ENCODE data around the gene ITGB1.

ITGB1 gene

DNA sequence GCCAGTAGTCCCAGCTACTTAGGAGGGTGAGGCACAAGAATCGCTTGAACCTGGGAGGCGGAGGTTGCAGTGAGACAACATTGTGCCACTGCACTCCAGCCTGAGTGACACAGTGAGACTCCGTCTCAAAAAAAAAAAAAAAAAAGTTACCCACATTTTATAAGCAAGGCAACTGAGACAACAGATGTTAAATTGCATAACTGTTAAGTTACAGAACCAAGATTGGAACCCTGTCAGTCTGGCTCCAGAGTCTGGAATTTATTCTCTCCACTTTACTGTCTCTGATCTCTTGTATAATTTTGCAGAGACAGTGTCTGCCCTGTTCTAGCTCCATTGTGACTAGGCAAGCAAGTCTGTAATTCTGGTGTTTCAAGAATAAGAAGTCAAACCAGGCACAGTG lies 6.2 kb upstream of the ITGB1 start:
- ATAC-seq: no peak
- no peak overlapping the region for H3K27ac Mint-ChIP-seq
- peaks cover 30% of the 10 kb centered on the region for H3K4me1 Mint-ChIP-seq
- no peak overlapping the region for H3K4me3 Mint-ChIP-seq
- no peaks in the 10 kb centered on the region for H3K36me3 Mint-ChIP-seq
- H3K9me3 Mint-ChIP-seq: peaks cover 3% of the 10 kb centered on the region
- H3K27me3 Mint-ChIP-seq: no peaks in the 10 kb centered on the region

DNA sequence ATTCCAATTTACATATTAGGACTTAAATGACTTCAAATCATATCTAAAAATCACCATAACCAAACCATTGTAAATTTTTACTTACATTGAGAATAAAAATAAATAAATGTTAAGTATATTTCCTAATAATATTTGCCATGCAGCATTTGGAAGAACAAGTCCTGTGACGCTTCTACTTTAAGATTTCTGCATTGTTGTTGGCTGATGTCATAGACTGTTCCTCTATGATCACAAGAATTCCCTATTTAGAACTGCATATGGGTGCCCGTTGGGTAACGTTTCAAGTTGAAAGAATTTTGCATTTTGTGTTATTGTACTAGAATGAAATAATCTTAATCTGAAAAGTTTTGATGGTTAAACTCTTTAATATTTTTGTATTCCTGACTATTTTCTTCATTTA lies 5.1 kb upstream of the ITGB1 start:
- peaks cover 3% of the 10 kb centered on the region for H3K9me3 Mint-ChIP-seq
- H3K4me3 Mint-ChIP-seq: no peak overlapping the region
- H3K27me3 Mint-ChIP-seq: no peaks in the 10 kb centered on the region

GRCh38 chr10:32962521-32962920 lies 4.5 kb upstream of the ITGB1 start:
- no peak for ATAC-seq
- peak overlapping the region; percentile 54 for H3K27ac Mint-ChIP-seq
- peaks cover 39% of the 10 kb centered on the region for H3K4me1 Mint-ChIP-seq
- peaks cover 3% of the 10 kb centered on the region for H3K9me3 Mint-ChIP-seq
- no peaks in the 10 kb centered on the region for H3K36me3 Mint-ChIP-seq
- H3K27me3 Mint-ChIP-seq: no peaks in the 10 kb centered on the region
- no peak overlapping the region for H3K4me3 Mint-ChIP-seq

More for the DNA sequence above, 5.1 kb upstream of the ITGB1 start:
- ATAC-seq: no peak
- Mint-ChIP-seq H3K27ac (no peak overlapping the region), H3K4me1 (peaks cover 39% of the 10 kb centered on the region), H3K36me3 (no peaks in the 10 kb centered on the region)

DNA sequence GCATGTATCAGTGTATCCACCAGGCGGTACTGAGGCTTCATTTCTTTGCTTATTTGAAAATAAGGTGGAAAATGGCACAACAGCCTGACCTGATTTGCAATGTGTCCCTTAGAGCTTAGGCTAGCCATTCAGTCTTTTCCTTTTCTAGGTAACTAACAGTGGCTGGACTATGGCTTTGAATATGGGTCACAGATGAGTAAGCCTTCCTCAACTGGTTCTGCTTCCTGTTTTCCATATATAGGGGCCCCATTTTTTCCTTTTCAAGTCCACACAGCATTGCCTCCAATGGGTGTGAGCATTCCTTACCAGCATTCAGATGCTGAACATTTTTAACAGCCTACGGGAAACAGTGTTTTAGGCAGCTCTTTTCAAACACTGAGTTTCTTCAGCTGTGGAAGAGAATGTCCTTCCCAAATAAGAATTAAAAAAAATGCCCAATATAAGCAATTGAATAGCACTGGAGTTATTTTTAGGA lies 3.9 kb upstream of the ITGB1 start:
- Mint-ChIP-seq H3K9me3 (peaks cover 3% of the 10 kb centered on the region), H3K27me3 (no peaks in the 10 kb centered on the region), H3K4me1 (peaks cover 39% of the 10 kb centered on the region), H3K27ac (peak overlapping the region; percentile 54), H3K4me3 (no peak overlapping the region), H3K36me3 (no peaks in the 10 kb centered on the region)
- ATAC-seq: no peak

DNA sequence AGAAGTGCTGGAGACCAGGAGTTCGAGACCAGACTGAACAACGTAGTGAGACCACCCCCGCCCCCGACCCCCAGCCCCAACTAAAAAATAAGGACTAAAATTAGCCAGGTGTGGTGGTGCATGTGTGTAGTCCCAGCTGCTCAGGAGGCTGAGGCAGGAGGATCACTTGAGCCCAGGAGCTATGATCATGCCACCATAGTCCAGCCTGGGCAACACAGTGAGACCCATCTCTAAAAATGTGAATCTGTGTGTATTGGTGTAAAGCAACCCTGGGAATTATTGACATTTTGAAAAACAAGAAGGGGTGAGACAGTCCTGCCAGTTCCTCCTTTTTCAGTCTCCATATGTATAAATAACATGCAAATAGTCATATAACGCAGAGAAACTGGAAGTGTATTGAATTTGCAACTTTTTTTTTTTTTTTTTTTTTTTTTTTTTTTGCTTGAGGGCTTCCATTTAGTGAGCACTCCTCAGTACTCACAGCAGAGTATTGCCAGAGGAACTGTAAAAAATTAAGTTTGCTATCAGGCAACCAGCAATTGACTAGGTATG lies 3.4 kb upstream of the ITGB1 start:
- Mint-ChIP-seq H3K9me3 (peaks cover 2% of the 10 kb centered on the region), H3K27ac (peak overlapping the region; percentile 54), H3K4me1 (peaks cover 39% of the 10 kb centered on the region), H3K27me3 (no peaks in the 10 kb centered on the region), H3K36me3 (no peaks in the 10 kb centered on the region), H3K4me3 (no peak overlapping the region)
- ATAC-seq: peak; percentile 44

- H3K27me3 Mint-ChIP-seq: no peaks in the 10 kb centered on the region
- ATAC-seq: no peak
- H3K27ac Mint-ChIP-seq: peak overlapping the region; percentile 98
- H3K4me1 Mint-ChIP-seq: peaks cover 45% of the 10 kb centered on the region
- peak overlapping the region; percentile 97 for H3K4me3 Mint-ChIP-seq
- no peaks in the 10 kb centered on the region for H3K9me3 Mint-ChIP-seq
- no peaks in the 10 kb centered on the region for H3K36me3 Mint-ChIP-seq
Measured at GRCh38 chr10:32960022-32960421, 2.0 kb upstream of the ITGB1 start.

DNA sequence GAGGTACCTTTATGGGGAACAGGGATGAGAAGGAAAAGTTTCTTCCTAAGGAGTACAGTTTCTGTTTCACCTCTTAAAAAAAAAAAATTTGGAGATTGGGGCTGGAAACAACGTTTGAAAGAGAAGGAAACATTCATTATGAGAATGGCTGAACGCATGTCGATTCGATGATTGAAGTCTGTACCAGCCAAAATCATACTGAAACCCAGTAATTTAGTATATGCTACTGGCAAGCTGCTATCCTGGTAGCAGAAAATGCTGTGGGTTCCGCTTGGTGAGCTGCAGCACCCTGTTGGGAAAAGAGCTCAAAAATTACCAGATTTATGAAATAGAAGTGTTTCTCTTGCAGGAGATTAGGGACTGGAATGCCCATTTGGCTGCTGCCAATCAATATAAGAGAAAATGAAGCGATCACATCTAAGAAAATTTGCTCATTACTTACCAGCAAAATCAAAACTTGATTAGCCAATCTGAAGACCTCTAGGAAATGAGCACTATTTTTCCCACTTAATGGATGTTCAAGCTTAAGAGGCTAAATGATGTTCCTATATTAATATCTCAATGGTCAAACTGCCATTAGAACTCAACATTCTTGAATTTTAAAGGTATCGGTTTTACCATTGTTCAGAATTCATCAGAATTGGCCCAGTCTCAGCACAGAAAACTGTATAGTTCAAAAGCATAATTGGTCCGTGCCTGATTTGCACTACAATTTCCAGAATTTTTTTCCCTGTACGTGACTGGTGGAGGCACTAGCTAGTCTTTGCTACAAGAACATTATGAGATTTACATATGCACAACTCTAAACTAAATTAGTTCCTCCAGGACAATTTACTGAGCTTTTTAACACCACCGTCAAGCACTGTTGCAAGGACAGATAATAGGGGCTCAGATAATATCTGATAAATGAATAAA lies 1.2 kb upstream of the ITGB1 start:
- H3K4me3 Mint-ChIP-seq: peak overlapping the region; percentile 97
- H3K4me1 Mint-ChIP-seq: peaks cover 52% of the 10 kb centered on the region
- peak overlapping the region; percentile 98 for H3K27ac Mint-ChIP-seq
- H3K27me3 Mint-ChIP-seq: no peaks in the 10 kb centered on the region
- peak; percentile 56 for ATAC-seq
- H3K36me3 Mint-ChIP-seq: no peaks in the 10 kb centered on the region
- H3K9me3 Mint-ChIP-seq: no peaks in the 10 kb centered on the region

GRCh38 chr10:32957341-32958084 lies 517 bp downstream of the ITGB1 start:
- no peaks in the 10 kb centered on the region for H3K36me3 Mint-ChIP-seq
- H3K9me3 Mint-ChIP-seq: no peaks in the 10 kb centered on the region
- peak overlapping the region; percentile 82 for H3K4me3 Mint-ChIP-seq
- peak; percentile 49 for ATAC-seq
- H3K27ac Mint-ChIP-seq: peak overlapping the region; percentile 72
- H3K4me1 Mint-ChIP-seq: peaks cover 66% of the 10 kb centered on the region
- no peaks in the 10 kb centered on the region for H3K27me3 Mint-ChIP-seq

GRCh38 chr10:32956365-32957197 lies 1.4 kb downstream of the ITGB1 start:
- Mint-ChIP-seq H3K27me3 (no peaks in the 10 kb centered on the region), H3K4me1 (peaks cover 69% of the 10 kb centered on the region), H3K27ac (peak overlapping the region; percentile 72), H3K36me3 (no peaks in the 10 kb centered on the region), H3K4me3 (peak overlapping the region; percentile 82), H3K9me3 (no peaks in the 10 kb centered on the region)
- ATAC-seq: no peak

- peaks cover 70% of the 10 kb centered on the region for H3K4me1 Mint-ChIP-seq
Measured at GRCh38 chr10:32955790-32956189, 2.2 kb downstream of the ITGB1 start.

DNA sequence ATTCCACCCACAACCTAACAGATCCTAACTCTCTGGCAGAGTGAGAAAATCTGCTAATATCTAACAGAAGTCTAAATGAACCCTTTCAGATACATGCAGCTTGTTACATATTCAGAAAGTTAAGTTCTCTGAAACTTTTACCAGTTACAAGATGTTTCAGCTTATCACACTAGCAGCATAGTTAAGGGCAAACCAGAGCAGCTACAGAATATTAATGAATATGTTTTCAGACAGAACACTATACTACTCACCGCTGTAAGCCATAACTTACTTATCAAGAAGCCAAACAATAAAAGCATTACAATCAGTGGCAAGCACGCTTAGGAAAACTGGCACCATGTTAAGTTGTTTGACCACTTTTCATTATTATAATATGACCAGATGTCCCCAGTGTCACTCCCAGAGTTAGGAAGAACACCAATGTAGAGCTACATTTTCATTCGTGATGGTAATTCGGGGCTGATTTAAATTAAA lies 2.7 kb downstream of the ITGB1 start:
- H3K4me3 Mint-ChIP-seq: peak overlapping the region; percentile 73
- no peaks in the 10 kb centered on the region for H3K9me3 Mint-ChIP-seq
- no peaks in the 10 kb centered on the region for H3K27me3 Mint-ChIP-seq
- ATAC-seq: no peak
- H3K36me3 Mint-ChIP-seq: no peaks in the 10 kb centered on the region
- H3K27ac Mint-ChIP-seq: peak overlapping the region; percentile 72
- H3K4me1 Mint-ChIP-seq: peaks cover 71% of the 10 kb centered on the region

More at GRCh38 chr10:32955790-32956189, 2.2 kb downstream of the ITGB1 start:
- ATAC-seq: no peak
- Mint-ChIP-seq H3K36me3 (no peaks in the 10 kb centered on the region), H3K9me3 (no peaks in the 10 kb centered on the region), H3K27ac (peak overlapping the region; percentile 72), H3K27me3 (no peaks in the 10 kb centered on the region), H3K4me3 (peak overlapping the region; percentile 64)

DNA sequence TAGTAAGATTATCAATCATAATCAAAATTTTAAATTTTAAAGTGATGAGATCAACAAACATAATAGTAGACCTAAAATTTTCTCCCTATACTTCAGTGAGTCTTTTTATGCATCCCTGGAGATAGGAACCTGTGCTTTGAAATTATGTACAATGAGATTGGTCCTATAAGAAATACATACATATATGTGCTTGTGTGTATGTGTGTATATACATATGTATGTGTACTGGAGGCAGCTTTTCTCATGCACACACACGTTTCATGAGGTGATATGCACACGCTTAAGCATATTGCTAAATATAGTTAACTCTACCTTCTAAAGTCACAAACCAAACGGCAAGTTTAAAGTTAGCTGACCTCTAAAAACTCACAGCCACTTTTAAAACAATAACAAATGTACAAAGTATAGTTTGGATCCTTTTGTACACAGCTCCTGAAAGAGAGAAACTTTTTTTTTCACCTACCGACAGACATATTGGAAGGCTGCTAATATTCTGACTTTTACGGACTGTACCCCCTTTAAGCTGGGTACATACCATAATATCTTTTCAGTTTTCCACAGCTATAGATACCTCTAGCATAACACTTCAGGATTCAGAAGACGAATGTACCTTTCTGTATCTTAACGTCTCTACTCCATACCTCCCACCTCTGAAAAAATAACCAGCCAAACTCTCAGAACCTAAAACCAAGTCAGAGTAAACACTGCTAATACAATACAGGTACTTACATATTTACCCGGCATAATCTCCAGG lies 3.3 kb downstream of the ITGB1 start:
- Mint-ChIP-seq H3K9me3 (no peaks in the 10 kb centered on the region), H3K36me3 (no peaks in the 10 kb centered on the region), H3K27me3 (no peaks in the 10 kb centered on the region), H3K27ac (peak overlapping the region; percentile 72), H3K4me1 (peaks cover 69% of the 10 kb centered on the region), H3K4me3 (peak overlapping the region; percentile 73)
- ATAC-seq: no peak

GRCh38 chr10:32954080-32954479 lies 4.0 kb downstream of the ITGB1 start:
- peak overlapping the region; percentile 73 for H3K4me3 Mint-ChIP-seq
- no peaks in the 10 kb centered on the region for H3K27me3 Mint-ChIP-seq
- peaks cover 65% of the 10 kb centered on the region for H3K4me1 Mint-ChIP-seq
- no peak for ATAC-seq
- no peaks in the 10 kb centered on the region for H3K36me3 Mint-ChIP-seq
- H3K9me3 Mint-ChIP-seq: no peaks in the 10 kb centered on the region
- H3K27ac Mint-ChIP-seq: peak overlapping the region; percentile 72

Measured in stimulated activated memory B cell treated with anti-CD40 and anti-IgM and Interleukin-4, amounts not matched to agents 10 μg/mL and 1 μg/mL and 100 μg/mL, for 72 hours (primary cell).